Inferior parietal cortex (tissue), 1 donor: ENCODE data around the gene MZT2B.
"Not testable (repeated sequence)": the region's sequence is repeated elsewhere in the genome, so short reads cannot be mapped to it uniquely, and the experiment has no call there.

Experiments used
- DNase-seq: peaks from one replicate; pipeline ENCODE4 v3.0.0-alpha.2; 2016; ENCODE audit errors: extremely low spot score

The MZT2B gene

GRCh38 chr2:130180404-130181324 is 1.4 kb upstream of the MZT2B start:
- DNase-seq = not testable (repeated sequence)

GRCh38 chr2:130181325-130181879 is 660 bp upstream of the MZT2B start, which contains the start of gene SMPD4:
TSS of gene SMPD4 (minus strand) at chr2:130181602. CDS start at chr2:130176592, 5,010 bp downstream.
- peak; percentile 95 for DNase-seq

- not testable (repeated sequence) for DNase-seq
These were observed 907 bp downstream of the MZT2B start for GRCh38 chr2:130182826-130183511.

- peak; percentile 10 for DNase-seq
These were observed 1.7 kb downstream of the MZT2B start for GRCh38 chr2:130183512-130184373.

GRCh38 chr2:130185436-130185835 is 3.4 kb downstream of the MZT2B start:
- no peak for DNase-seq

- DNase-seq = no peak
These were observed 3.8 kb downstream of the MZT2B start for GRCh38 chr2:130185896-130186295.

- no peak for DNase-seq
These were observed 4.3 kb downstream of the MZT2B start for GRCh38 chr2:130186391-130186790.

GRCh38 chr2:130187268-130187667 is 5.2 kb downstream of the MZT2B start:
- no peak for DNase-seq

- DNase-seq = not testable (repeated sequence)
These were observed 6.1 kb downstream of the MZT2B start for GRCh38 chr2:130187859-130188792.

- not testable (repeated sequence) for DNase-seq
These were observed 6.9 kb downstream of the MZT2B start for GRCh38 chr2:130188958-130189357.

- DNase-seq = no peak
These were observed 8.2 kb downstream of the MZT2B start for GRCh38 chr2:130190237-130190636.

- DNase-seq = not testable (repeated sequence)
These were observed 9.3 kb downstream of the MZT2B start for GRCh38 chr2:130191319-130191718.

- not testable (repeated sequence) for DNase-seq
These were observed 10.4 kb downstream of the MZT2B start for GRCh38 chr2:130192451-130192850.

GRCh38 chr2:130193824-130194223 is 11.8 kb downstream of the MZT2B start:
- not testable (repeated sequence) for DNase-seq

GRCh38 chr2:130195089-130195635 is 13.1 kb downstream of the MZT2B start:
- DNase-seq = not testable (repeated sequence)

GRCh38 chr2:130196052-130196451 is 14.0 kb downstream of the MZT2B start:
- not testable (repeated sequence) for DNase-seq

GRCh38 chr2:130198343-130198742 is 16.3 kb downstream of the MZT2B start, which contains the start of gene TUBA3E:
TSS of gene TUBA3E (minus strand) at chr2:130198439. CDS start at chr2:130198360, 79 bp downstream.
- no peak for DNase-seq

- DNase-seq = not testable (repeated sequence)
These were observed 20.5 kb downstream of the MZT2B start for GRCh38 chr2:130202518-130202917.

GRCh38 chr2:130203150-130203549 is 21.1 kb downstream of the MZT2B start:
- DNase-seq = not testable (repeated sequence)

GRCh38 chr2:130207051-130207450 is 25.0 kb downstream of the MZT2B start:
- not testable (repeated sequence) for DNase-seq
